NT2/D1 (cell line): Measurements from ENCODE around the gene PACSIN2.

Experiments
- SUZ12 ChIP-seq: IDR thresholded peaks from 2 replicates; pipeline ENCODE4 v1.6.1; 2011; ENCODE audit not compliant: insufficient read length, insufficient read depth; ENCODE audit errors: extremely low read depth
- YY1 ChIP-seq: IDR thresholded peaks from 2 replicates; pipeline ENCODE4 v1.6.1; 2011; ENCODE audit not compliant: insufficient read length, insufficient read depth
- ZNF274 ChIP-seq: IDR thresholded peaks from 2 replicates; pipeline ENCODE4 v1.6.1; 2011; ENCODE audit warnings: mild to moderate bottlenecking, low read depth, low read length

DNA sequence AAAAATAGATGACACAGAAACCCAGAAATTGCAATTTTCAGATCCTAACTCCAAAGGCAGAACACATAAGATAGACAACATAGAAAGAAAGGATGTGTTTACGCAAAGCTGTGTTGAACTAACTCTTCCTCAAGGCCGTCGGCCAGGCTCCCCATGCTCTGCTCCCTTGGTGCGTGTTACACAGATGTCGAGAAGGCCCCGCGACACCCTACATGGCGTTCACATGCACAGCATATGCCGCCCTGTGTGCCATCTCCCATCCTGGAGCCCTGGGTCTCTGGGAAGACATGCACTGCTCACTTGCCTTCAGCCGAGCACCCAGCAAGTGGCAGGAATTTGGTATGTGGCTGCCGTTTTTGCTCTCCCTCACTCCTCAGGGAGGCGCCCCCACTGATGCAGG lies 110.9 kb downstream of the PACSIN2 start:
- TF ChIP-seq ZNF274, result no peak
- TF ChIP-seq YY1, result no peak
- no peak for TF ChIP-seq SUZ12
